ENCODE results near the gene DGKD.

- TF ChIP-seq CTCF (IDR thresholded peaks at IDR 0.05), result no peak
- no peak for TF ChIP-seq POLR2AphosphoS5 (IDR thresholded peaks at IDR 0.05)
These were observed 145.6 kb downstream of the DGKD start for GRCh38 chr2:233499928-233500327.

All from prostate gland (tissue), 2 donors.